ENCODE results near the gene RNF112.
A peak's percentile ranks its signal among the peaks of the same experiment; 100 is the strongest.

RNF112 gene

GRCh38 chr17:19368229-19368628 is 42.8 kb upstream of the RNF112 start:
- TF ChIP-seq TAF1 (IDR thresholded peaks at IDR 0.05; ENCODE audit: borderline replicate concordance, low read depth, low read length): no peak
- TF ChIP-seq POLR2AphosphoS5 (IDR thresholded peaks at IDR 0.05; ENCODE audit: low read depth, low read length): no peak
- no peak for TF ChIP-seq POLR2A (IDR thresholded peaks at IDR 0.05; ENCODE audit: low read depth, low read length)
- DNase-seq (ENCODE audit: insufficient read length) (no peak), FAIRE-seq (no peak)

- no peak for FAIRE-seq
- no peak for DNase-seq (ENCODE audit: insufficient read length)
- no peak for TF ChIP-seq POLR2AphosphoS5 (IDR thresholded peaks at IDR 0.05; ENCODE audit: low read depth, low read length)
Measured at GRCh38 chr17:19369107-19369778, 41.8 kb upstream of the RNF112 start.

GRCh38 chr17:19369846-19370492 is 41.1 kb upstream of the RNF112 start:
- FAIRE-seq: peak; percentile 84

DNA sequence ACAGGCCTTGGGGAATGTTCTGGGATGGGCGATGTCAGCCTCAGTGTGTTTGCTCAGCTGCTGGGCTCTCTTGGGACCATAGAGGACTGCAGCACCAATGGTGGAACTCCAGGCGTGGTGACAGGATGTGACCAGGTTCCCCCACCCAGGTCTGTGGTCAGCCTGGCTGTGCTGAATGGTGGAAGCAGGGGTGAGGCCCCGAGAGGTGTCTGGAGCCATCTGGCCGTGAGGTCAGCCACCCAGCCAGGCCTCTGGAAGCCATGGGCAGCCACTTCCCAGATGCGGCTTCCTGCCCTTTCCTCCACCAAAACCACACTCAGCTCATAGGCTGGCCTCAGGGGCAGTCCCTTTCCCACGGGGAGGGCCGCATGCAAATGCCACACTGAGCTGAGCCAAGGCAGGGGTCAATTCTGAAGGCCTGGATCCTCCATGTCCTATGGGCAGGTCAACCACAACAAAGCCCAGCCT is 40.5 kb upstream of the RNF112 start:
- no peak for FAIRE-seq
- DNase-seq (ENCODE audit: insufficient read length): peak; percentile 52
- no peak for TF ChIP-seq POLR2AphosphoS5 (IDR thresholded peaks at IDR 0.05; ENCODE audit: low read depth, low read length)
- TF ChIP-seq TAF1 (IDR thresholded peaks at IDR 0.05; ENCODE audit: borderline replicate concordance, low read depth, low read length): no peak
- TF ChIP-seq POLR2A (IDR thresholded peaks at IDR 0.05; ENCODE audit: low read depth, low read length): no peak

More at GRCh38 chr17:19369846-19370492, 41.1 kb upstream of the RNF112 start:
- TF ChIP-seq POLR2AphosphoS5 (IDR thresholded peaks at IDR 0.05; ENCODE audit: low read depth, low read length): no peak
- no peak for TF ChIP-seq POLR2A (IDR thresholded peaks at IDR 0.05; ENCODE audit: low read depth, low read length)
- no peak for TF ChIP-seq TAF1 (IDR thresholded peaks at IDR 0.05; ENCODE audit: borderline replicate concordance, low read depth, low read length)
- no peak for DNase-seq (ENCODE audit: insufficient read length)

GRCh38 chr17:19371259-19372010 is 39.6 kb upstream of the RNF112 start:
- peak; percentile 14 for FAIRE-seq
- DNase-seq (ENCODE audit: insufficient read length): no peak

GRCh38 chr17:19372011-19372370 is 39.0 kb upstream of the RNF112 start:
- no peak for FAIRE-seq
- no peak for DNase-seq (ENCODE audit: insufficient read length)
- TF ChIP-seq POLR2AphosphoS5 (IDR thresholded peaks at IDR 0.05; ENCODE audit: low read depth, low read length) (no peak), TAF1 (IDR thresholded peaks at IDR 0.05; ENCODE audit: borderline replicate concordance, low read depth, low read length) (no peak), POLR2A (IDR thresholded peaks at IDR 0.05; ENCODE audit: low read depth, low read length) (no peak)

More at GRCh38 chr17:19371259-19372010, 39.6 kb upstream of the RNF112 start:
- TF ChIP-seq POLR2A (IDR thresholded peaks at IDR 0.05; ENCODE audit: low read depth, low read length): no peak
- TF ChIP-seq POLR2AphosphoS5 (IDR thresholded peaks at IDR 0.05; ENCODE audit: low read depth, low read length): no peak
- no peak for TF ChIP-seq TAF1 (IDR thresholded peaks at IDR 0.05; ENCODE audit: borderline replicate concordance, low read depth, low read length)

DNA sequence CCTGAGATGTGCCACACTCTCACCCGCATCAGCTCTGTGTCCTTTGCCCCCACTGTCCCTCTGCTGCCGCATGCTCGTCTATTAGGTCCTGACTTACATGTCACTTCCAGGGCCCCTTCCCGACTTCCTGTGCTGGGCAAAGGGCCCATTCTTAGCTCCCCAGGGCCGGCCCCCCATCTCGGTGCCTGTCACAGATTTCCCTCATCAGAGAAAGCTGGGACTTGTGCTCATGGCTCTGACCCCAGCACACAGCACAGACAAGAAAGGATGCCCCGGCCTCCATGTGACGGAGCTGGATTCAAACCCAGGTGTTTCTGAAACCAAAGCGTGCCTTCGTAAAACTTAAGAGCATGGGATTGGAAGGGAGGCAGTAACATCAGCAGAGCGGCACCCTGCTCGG is 38.6 kb upstream of the RNF112 start:
- DNase-seq (ENCODE audit: insufficient read length): no peak
- TF ChIP-seq POLR2AphosphoS5 (IDR thresholded peaks at IDR 0.05; ENCODE audit: low read depth, low read length) (no peak), TAF1 (IDR thresholded peaks at IDR 0.05; ENCODE audit: borderline replicate concordance, low read depth, low read length) (no peak), POLR2A (IDR thresholded peaks at IDR 0.05; ENCODE audit: low read depth, low read length) (no peak)
- peak; percentile 46 for FAIRE-seq

GRCh38 chr17:19372866-19373504 is 38.0 kb upstream of the RNF112 start:
- TF ChIP-seq POLR2A (IDR thresholded peaks at IDR 0.05; ENCODE audit: low read depth, low read length): no peak
- TF ChIP-seq POLR2AphosphoS5 (IDR thresholded peaks at IDR 0.05; ENCODE audit: low read depth, low read length): no peak
- TF ChIP-seq TAF1 (IDR thresholded peaks at IDR 0.05; ENCODE audit: borderline replicate concordance, low read depth, low read length): no peak
- no peak for DNase-seq (ENCODE audit: insufficient read length)
- FAIRE-seq: no peak

- TF ChIP-seq POLR2A (IDR thresholded peaks at IDR 0.05; ENCODE audit: low read depth, low read length) (no peak), TAF1 (IDR thresholded peaks at IDR 0.05; ENCODE audit: borderline replicate concordance, low read depth, low read length) (no peak), POLR2AphosphoS5 (IDR thresholded peaks at IDR 0.05; ENCODE audit: low read depth, low read length) (no peak)
- DNase-seq (ENCODE audit: insufficient read length) (no peak), FAIRE-seq (peak; percentile 14)
Measured at GRCh38 chr17:19374136-19374535, 36.9 kb upstream of the RNF112 start.

GRCh38 chr17:19375732-19376131 is 35.3 kb upstream of the RNF112 start:
- TF ChIP-seq POLR2A (IDR thresholded peaks at IDR 0.05; ENCODE audit: low read depth, low read length): no peak
- no peak for TF ChIP-seq POLR2AphosphoS5 (IDR thresholded peaks at IDR 0.05; ENCODE audit: low read depth, low read length)
- TF ChIP-seq TAF1 (IDR thresholded peaks at IDR 0.05; ENCODE audit: borderline replicate concordance, low read depth, low read length): no peak
- FAIRE-seq (no peak), DNase-seq (ENCODE audit: insufficient read length) (no peak)

DNA sequence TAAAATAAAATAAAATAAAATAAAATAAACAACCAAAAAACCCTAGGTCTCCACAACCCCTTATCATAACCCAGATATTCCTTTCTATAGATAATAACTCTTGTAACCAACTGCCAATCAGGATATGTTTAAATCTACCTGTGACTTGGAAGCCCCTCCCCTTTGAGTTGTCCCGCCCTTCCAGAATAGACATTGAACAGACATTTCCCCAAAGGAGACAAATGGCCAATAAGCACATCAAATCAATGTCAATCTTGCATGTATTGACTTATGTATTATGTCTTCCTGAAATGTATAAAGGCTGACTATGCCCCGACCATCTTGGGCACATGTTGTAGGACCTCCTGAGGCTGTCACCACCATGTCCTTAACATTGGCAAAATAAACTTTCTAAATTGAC is 34.2 kb upstream of the RNF112 start:
- DNase-seq (ENCODE audit: insufficient read length): no peak
- peak; percentile 87 for FAIRE-seq
- no peak for TF ChIP-seq POLR2A (IDR thresholded peaks at IDR 0.05; ENCODE audit: low read depth, low read length)
- TF ChIP-seq TAF1 (IDR thresholded peaks at IDR 0.05; ENCODE audit: borderline replicate concordance, low read depth, low read length): no peak
- TF ChIP-seq POLR2AphosphoS5 (IDR thresholded peaks at IDR 0.05; ENCODE audit: low read depth, low read length): no peak

All from GM12892 (cell line).